ENCODE measurements around the gene MAP3K20. TPM values are rescaled to one million over a fixed set of nuclear protein-coding genes. Genes with fewer than 3 reads are reported as not detected.

Gene MAP3K20
- total and polyA plus RNA-seq, 2 of the 8 experiments (the other 6 are each of a cell fraction or from before 2014, with no cell fraction given), result 3.1 to 11.1 TPM

GRCh38 chr2:173043897-173044519 lies 31.6 kb upstream of the MAP3K20 start:
- Histone ChIP-seq H4K20me1 (replicated peaks in 1 of 2; ENCODE audit: control insufficient read depth in 1 of 2, insufficient read depth in 2 of 2, low read length in 2 of 2) (no peaks in the 10 kb centered on the region), H3K4me2 (ENCODE audit: insufficient read depth in 1 of 2, low read depth in 2 of 2, low read length in 2 of 2) (no peak overlapping the region), H3K36me3 (ENCODE audit: control insufficient read depth in 2 of 4, insufficient read depth in 4 of 4, low read length in 3 of 4) (no peaks in the 10 kb centered on the region), H3K23me2 (ENCODE audit: low read depth, low read length) (no peaks in the 10 kb centered on the region), H3K9ac (replicated peaks in 1 of 4; ENCODE audit: extremely low read depth in 1 of 4, low read depth in 3 of 4, low read length in 3 of 4) (no peak overlapping the region), H3K4ac (replicated peaks; ENCODE audit: insufficient read length, low read depth, low read length) (no peak overlapping the region), H3K79me1 (ENCODE audit: low read depth, low read length) (no peaks in the 10 kb centered on the region), H2AK5ac (ENCODE audit: low read depth, low read length) (no peak overlapping the region), H3K23ac (ENCODE audit: insufficient read length) (no peak overlapping the region), H2BK15ac (ENCODE audit: low read length) (no peak overlapping the region), H3K9me3 (ENCODE audit: insufficient read depth in 2 of 2, low read depth in 1 of 2, low read length in 1 of 2) (no peaks in the 10 kb centered on the region), H3K4me3 (ENCODE audit: extremely low read depth in 1 of 4, insufficient read depth in 2 of 4, low read depth in 3 of 4, low read length in 4 of 4) (no peak overlapping the region), H4K5ac (ENCODE audit: insufficient read length, low read depth, low read length) (no peak overlapping the region), H2BK12ac (ENCODE audit: low read depth, low read length) (no peak overlapping the region; the same call in 1 of the 2 replicates), H3K18ac (ENCODE audit: extremely low read depth, low read length) (no peak overlapping the region), H2BK5ac (ENCODE audit: low read depth, low read length) (no peak overlapping the region), H4K8ac (ENCODE audit: extremely low read depth, insufficient read depth, low read length) (no peak overlapping the region), H2BK120ac (replicated peaks; ENCODE audit: low read depth, low read length) (no peak overlapping the region), H3K56ac (replicated peaks; ENCODE audit: insufficient read length, low read depth, low read length) (no peak overlapping the region), H3K27me3 (replicated peaks in 1 of 4; ENCODE audit: control insufficient read depth in 3 of 4, extremely low read depth in 1 of 4, insufficient read depth in 3 of 4, low read length in 3 of 4) (no peaks in the 10 kb centered on the region), H3K27ac (ENCODE audit: low read depth, low read length) (no peak overlapping the region), H2BK20ac (ENCODE audit: low read length) (no peak overlapping the region), H4K91ac (replicated peaks; ENCODE audit: insufficient read length, low read length) (no peak overlapping the region), H3K4me1 (replicated peaks in 1 of 4; ENCODE audit: control insufficient read depth in 3 of 4, insufficient read depth in 4 of 4, low read length in 3 of 4) (no peaks in the 10 kb centered on the region; a peak in 1 of 7 replicates), H3K14ac (ENCODE audit: insufficient read length) (no peak overlapping the region), H2AFZ (ENCODE audit: low read length) (no peak overlapping the region), H3K79me2 (ENCODE audit: control insufficient read depth in 1 of 2, insufficient read depth in 2 of 2, low read length in 2 of 2) (no peaks in the 10 kb centered on the region)
- WGBS, 2 experiments (ENCODE audit: extremely low coverage in 1 of 2, insufficient coverage in 1 of 2, insufficient read length in 1 of 2, insufficient replicate concordance in 2 of 2, low coverage in 1 of 2, low lambda C conversion rate in 2 of 2, missing lambda C conversion rate in 1 of 2), result 83% methylated on average over 13 of the region's 13 CpGs; no CpG with 5 or more reads in 1 of the 2 experiments
- ChIA-PET POLR2A (ENCODE audit: partially characterized antibody) (no interaction called here), CTCF (ENCODE audit: partially characterized antibody) (interaction anchor here (1.6 to 2.5 kb wide), 5 partner anchors 14 to 166 kb away, joined by 3 to 16 read pairs (median 6); no protein-coding TSS in a partner anchor)
- FAIRE-seq (no peak), DNase-seq (ENCODE audit: low read depth in 1 of 2, low spot score in 2 of 2) (no peak)
- TF ChIP-seq SRF (IDR thresholded peaks at IDR 0.05; ENCODE audit: low read depth, low read length) (no peak), POU5F1 (IDR thresholded peaks at IDR 0.05; ENCODE audit: low read depth, low read length) (no peak), EZH2 (IDR thresholded peaks at IDR 0.05; ENCODE audit: low read depth, low read length, severe bottlenecking) (no peak), SP4 (IDR thresholded peaks at IDR 0.05; ENCODE audit: low read length) (no peak), SIX5 (IDR thresholded peaks at IDR 0.05; ENCODE audit: low read depth, low read length) (no peak), KDM4A (IDR thresholded peaks at IDR 0.05; ENCODE audit: low read depth, low read length, severe bottlenecking) (no peak), JUN (IDR thresholded peaks at IDR 0.05; ENCODE audit: low read depth, low read length) (no peak), RXRA (IDR thresholded peaks at IDR 0.05; ENCODE audit: insufficient read depth, low read depth, low read length) (no peak), RAD21 (IDR thresholded peaks at IDR 0.05 in 1 of 2, conservative IDR thresholded peaks at IDR 0.05 in 1 of 2; ENCODE audit: low read depth in 2 of 2, low read length in 2 of 2) (no peak), EGR1 (IDR thresholded peaks at IDR 0.05; ENCODE audit: borderline replicate concordance, low read depth, low read length) (no peak)
- TF ChIP-seq, protein P1, sequence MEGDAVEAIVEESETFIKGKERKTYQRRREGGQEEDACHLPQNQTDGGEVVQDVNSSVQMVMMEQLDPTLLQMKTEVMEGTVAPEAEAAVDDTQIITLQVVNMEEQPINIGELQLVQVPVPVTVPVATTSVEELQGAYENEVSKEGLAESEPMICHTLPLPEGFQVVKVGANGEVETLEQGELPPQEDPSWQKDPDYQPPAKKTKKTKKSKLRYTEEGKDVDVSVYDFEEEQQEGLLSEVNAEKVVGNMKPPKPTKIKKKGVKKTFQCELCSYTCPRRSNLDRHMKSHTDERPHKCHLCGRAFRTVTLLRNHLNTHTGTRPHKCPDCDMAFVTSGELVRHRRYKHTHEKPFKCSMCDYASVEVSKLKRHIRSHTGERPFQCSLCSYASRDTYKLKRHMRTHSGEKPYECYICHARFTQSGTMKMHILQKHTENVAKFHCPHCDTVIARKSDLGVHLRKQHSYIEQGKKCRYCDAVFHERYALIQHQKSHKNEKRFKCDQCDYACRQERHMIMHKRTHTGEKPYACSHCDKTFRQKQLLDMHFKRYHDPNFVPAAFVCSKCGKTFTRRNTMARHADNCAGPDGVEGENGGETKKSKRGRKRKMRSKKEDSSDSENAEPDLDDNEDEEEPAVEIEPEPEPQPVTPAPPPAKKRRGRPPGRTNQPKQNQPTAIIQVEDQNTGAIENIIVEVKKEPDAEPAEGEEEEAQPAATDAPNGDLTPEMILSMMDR (IDR thresholded peaks at IDR 0.05; ENCODE audit: control extremely low read depth in 1 of 3, insufficient read depth in 1 of 3, low read depth in 1 of 3, low read length in 3 of 3), result no peak

Data from H1 (cell line).